LHCN-M2 (cell line): ENCODE measurements around the gene TMEM88. TPM values are rescaled to one million over a fixed set of nuclear protein-coding genes. Genes with fewer than 3 reads are reported as not detected.

ENCODE experiments used
- DNase-seq: peaks from one replicate; pipeline ENCODE4 v3.0.0-alpha.2; 2012; ENCODE audit warnings: low read depth
- polyA plus RNA-seq: library from polyadenylated mRNA; unstranded; fragments of >200 nt; gene quantifications from one replicate; pipeline ENCODE4 v1.2.1, GENCODE V29; 2012; ENCODE audit warnings: missing spikeins
- total RNA-seq: library from RNA; depleted of rRNA; stranded (reverse); fragments of >200 nt; gene quantifications from 2 replicates; pipeline ENCODE4 v1.2.3, GENCODE V29; 2014; rRNA removed

TMEM88 gene, protein sequence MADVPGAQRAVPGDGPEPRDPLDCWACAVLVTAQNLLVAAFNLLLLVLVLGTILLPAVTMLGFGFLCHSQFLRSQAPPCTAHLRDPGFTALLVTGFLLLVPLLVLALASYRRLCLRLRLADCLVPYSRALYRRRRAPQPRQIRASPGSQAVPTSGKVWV
- total RNA-seq: 1.1 TPM in 1 of 2 replicates, not detected in the other
- polyA plus RNA-seq: 0.24 TPM

DNA sequence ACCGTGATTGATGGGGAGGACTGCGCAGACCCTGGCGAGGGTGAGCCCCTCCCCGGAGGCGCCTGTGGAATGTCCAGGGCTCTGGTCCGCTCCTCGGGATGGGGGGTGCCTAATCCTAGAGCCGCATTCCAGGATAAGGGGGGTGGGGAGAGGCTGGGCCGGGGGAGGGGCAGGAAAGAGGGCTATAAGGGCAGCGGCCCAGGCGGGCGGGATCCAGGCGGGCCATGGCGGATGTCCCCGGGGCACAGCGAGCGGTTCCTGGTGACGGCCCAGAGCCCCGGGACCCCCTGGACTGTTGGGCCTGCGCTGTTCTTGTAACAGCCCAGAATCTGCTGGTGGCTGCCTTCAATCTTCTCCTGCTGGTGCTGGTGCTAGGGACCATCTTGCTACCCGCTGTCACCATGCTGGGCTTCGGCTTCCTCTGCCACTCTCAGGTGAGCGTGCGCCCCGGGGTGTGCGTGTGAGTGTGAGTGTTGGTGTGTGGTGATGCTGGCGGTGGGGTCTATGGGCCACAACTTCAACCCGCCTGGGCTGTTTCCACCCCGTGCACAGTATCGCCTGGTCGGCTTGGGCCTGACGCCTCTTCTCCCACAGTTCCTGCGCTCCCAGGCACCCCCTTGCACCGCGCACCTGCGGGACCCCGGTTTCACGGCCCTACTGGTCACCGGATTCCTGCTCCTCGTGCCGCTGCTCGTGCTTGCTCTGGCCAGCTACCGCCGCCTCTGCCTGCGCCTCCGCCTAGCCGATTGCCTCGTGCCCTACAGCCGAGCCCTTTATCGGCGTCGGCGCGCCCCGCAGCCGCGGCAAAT, at the start of gene TMEM88:
TMEM88 (plus strand) TSS at position 216 of the 809 bp plus-strand sequence; CDS start at position 225, 9 bp downstream.
- no peak for DNase-seq

DNA sequence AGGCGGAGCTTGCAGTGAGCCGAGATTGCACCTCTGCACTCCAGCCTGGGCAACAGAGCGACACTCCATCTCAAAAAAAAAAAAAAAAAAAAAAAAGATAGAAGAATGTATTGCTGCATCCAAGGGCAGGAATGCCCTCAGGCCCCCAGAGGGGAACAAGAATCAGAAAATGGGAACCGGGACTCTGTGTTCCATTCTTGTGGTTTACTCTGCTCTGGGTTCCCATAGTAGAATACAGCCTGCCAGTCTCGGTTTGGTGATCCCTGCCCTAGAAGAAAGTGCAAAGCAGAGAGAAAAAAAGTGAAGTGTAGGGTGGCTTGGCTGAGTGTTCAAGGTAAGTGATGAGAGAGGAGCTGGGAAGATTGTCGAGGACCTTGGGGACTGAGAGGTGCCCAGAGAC, 48.3 kb upstream of the TMEM88 start:
- no peak for DNase-seq

DNA sequence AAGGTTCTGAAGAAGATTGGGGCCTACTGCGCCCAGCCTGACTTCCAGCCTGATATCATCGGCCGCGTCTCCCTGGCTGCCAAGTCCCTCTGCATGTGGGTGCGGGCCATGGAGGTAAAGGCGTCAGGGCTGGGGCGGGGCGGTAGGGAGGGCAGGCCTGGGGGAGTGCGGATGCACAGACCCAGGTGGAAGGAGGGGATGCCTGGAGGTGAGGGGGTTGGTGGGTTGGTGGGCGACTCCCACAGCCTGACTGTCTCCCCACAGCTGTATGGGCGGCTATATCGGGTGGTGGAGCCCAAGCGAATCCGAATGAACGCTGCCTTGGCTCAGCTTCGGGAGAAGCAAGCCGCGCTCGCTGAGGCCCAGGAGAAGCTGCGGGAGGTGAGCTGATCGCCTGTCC, 47.7 kb upstream of the TMEM88 start:
- DNase-seq: no peak

DNA sequence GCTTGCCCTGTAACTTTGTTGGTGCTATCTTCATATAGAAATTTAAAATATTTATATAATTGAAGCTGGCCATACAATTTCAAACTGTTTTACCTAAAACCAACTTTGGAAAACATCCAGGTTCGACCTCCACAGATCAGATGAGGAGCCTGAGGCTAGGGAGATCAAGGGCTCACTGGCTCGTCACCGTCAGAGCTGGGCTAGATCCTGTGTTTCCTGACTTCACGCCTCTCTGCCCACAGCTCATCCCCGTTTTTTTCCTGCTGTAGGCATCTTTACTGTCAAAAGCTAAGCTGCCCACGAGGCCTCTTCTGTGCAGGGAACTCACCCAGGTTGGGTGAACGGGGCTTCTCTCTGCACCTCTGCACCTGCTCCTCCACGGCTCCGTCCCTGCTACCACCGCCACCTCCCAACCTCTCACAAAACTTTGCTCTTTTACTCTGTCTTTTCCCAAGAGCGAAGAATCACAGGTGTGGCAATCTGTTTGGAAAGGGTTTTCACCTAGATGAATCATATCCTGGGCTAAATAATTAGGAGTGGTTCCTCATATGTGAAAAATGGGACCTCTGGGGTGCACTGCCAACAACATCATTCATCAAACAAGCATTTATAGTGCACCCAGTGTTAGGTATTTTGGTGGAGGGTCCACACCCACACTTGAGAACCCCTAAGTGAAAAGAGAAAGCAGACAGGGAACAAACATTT, 45.6 kb upstream of the TMEM88 start:
- no peak for DNase-seq

DNA sequence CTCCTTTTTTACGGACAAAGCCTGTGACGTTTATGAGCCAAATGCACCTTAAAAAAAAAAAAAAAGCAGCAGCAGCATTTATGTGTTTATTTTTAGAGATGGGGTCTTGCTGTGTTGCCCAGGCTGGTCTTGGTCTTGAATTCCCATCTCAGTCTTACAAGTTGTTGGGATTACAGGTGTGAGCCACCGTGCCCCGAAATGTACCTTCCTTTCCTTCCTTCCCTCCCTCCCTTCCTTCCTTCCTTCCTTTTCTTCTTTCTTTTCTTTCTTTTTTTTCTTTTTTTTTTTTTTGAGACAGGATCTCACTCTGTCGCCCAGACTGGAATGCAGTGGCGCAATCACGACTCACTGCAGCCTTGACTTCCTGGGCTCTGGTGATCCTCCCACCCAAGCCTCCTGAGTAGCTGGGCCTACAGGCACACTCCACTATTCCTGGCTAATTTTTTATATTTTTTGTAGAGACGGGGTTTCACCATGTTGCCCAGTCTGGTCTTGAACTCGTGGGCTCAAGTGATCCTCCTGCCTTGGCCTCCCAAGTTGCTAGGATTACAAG, 45.0 kb upstream of the TMEM88 start:
- peak; percentile 7 for DNase-seq

DNA sequence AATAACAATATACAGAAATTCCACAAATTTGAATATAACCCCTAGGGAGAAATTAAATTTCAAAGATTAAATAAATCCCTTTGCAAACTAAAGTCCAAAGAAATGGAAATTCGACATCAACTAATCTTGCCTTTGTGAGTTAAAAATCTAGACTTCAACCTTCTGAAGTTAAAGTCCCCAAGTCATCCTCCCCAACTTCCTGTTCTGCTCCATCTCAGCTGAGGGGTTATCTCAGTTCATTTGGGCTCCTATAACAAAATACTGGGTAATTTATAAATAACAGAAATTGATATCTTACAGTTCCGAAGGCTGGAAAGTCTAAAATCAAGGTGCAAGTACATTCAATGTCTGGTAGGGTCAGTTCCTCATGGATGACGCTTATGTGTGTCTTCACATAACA, 43.6 kb upstream of the TMEM88 start:
- no peak for DNase-seq

DNA sequence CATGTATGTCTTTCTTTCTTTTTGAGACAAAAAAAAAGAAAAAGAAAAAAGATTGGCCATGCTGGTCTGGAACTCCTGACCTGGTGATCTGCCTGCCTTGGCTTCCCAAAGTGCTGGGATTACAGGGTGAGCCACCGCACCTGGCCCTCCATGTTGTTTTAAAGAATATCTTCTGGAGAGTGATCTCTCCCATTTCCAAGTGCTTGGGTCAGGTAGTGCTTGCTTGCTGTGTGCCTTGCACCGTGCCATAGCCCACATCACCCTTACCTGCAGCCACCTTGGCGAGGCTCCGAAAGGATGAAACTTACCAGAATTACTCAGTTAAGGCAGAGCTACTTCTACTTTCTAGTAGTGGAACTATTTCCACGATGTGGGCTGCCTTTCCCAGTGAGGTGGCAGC, 39.9 kb upstream of the TMEM88 start:
- DNase-seq: no peak

DNA sequence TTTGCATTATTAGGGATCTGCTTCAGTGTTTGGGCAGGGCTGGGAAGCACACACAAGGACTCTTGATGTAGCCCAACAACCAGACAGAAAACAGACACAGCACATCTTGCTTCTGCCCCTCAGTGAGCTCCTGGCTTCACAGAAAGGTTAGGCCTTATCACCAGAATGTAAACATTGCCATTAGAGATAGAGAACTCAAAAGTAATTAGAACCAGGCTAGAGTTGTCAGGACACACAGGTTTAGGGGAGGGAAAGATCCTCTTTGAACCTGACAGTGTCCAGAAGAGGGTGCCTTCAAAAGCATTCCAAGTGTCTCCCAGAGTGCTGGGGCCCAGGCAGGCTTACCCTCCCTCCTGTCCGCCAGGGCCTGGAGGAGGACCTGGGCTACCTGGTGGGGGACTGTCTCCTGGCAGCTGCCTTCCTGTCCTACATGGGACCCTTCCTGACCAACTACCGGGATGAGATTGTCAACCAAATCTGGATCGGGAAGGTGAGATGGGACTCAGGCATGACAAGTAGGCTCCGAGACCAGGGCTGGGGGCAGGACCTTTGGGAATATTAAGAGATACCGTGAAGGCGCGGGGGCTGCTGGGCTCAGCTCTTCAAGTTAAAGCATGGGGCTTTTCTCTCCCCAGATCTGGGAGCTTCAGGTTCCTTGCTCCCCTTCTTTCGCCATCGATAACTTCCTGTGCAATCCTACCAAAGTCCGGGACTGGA, 37.8 kb upstream of the TMEM88 start:
- no peak for DNase-seq

DNA sequence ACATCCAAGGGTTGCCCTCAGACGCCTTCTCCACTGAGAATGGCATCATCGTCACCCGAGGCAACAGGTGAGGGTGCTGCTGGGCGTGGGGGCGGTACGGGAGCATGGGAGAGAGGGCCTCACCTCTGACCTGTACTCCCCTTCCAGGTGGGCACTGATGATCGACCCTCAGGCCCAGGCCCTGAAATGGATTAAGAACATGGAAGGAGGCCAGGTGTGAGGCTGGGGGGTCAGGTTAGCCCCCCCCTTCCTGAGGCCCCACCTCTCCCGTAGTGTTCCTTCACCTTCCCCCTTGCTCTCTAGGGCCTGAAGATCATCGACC, 37.3 kb upstream of the TMEM88 start:
- no peak for DNase-seq

DNA sequence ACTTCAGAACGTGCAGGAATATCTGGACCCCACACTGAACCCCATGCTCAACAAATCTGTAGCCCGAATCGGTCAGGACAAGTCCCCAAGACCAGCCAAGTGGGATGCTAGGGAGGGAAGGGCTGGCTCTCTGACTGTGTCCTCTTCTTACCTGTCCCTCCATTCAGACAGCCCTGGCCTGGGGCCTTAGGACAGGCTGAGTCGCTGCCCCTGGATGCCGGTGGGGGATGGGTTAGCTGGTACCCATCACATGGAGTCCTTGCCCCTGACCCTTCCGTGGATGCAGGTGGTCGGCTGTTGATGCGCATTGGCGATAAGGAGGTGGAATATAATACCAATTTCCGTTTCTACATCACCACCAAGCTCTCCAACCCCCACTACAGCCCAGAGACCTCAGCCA, 36.8 kb upstream of the TMEM88 start:
- DNase-seq: no peak

DNA sequence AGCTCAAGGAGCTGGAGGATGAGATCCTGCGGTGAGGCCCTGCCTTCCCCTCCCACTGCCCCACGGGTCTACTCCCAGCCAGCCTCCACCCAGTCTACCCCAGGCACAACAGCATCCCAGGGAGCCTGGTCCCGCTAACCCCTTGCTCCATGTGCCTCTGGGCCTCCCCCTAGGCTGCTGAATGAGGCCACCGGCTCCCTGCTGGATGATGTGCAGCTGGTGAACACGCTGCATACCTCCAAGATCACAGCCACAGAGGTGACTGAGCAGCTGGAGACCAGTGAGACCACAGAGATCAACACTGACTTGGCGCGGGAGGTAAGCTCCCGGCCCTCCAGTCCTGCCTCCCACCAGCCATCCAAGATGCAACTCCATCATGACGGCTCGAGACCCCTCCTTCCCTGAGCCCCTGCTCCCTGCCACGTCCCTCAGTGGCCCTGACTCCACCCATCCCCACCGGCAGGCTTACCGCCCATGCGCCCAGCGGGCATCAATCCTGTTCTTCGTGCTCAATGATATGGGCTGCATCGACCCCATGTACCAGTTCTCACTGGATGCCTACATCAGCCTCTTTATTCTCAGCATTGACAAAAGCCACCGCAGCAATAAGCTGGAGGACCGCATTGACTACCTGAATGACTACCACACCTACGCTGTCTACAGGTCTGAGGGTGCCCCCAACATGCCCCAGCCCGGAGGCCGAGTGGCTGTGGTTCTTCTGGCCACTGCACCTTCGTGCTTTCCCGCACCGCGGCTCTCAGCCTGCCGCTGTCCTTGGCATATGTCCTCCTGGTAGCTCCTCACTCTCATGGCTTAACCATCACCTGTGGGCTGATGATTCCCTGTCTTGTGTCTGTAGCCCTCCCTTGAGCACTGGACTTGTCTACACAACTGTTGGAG, 35.9 kb upstream of the TMEM88 start:
- no peak for DNase-seq

DNA sequence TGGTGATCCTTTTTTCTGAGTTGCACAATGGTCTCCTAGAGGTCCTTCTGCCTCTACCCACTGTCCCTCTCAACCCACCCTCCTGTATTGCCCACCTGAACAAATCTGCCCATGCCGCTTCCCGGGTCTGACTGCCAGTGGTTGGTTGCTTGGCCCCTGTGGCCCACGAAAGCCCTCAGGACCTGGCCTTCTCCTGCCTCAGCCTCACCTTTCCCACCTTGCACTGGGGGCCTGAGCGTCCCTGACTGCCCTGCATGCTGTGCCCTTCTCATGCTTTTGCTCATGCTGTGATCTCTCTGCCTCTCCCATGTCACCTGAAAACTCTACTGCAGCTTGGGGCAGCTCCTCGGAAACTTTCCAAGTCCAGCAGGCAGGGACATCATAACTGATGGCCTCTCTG, 34.6 kb upstream of the TMEM88 start:
- no peak for DNase-seq

DNA sequence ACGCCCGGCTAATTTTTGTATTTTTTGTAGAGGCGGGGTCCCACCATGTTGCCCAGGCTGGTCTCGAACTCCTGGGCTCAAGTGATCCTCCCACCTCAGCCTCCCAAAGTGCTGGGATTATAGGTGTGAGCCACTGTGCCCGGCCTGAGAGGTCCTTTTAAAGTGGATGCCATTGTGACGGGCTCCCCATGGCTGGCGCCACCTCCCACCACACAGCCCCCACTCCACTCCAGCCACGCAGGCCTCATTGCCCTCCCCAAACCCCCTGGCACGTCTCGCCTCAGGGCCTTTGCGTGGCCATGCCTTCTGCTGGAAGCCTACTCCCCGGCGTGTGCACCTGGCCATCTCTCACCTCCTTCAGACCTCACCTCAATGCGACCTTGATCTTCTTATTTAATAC, 32.7 kb upstream of the TMEM88 start:
- DNase-seq: no peak

DNA sequence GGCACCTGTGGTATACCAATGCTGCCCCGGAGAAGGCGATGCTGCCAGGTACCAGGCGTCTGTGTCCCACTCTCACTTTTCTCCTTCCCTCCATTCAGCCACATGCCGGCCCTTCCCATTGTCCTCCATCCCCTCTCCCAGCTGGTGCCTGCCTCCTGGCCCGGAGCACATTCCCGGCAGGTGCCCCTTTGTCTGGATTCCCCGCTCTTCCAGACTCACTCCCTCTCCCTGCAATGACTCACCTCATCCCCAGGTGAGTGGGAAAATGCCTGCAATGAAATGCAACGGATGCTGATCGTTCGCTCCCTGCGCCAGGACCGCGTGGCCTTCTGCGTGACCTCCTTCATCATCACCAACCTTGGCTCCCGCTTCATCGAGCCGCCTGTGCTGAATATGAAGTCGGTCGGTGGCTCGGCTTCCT, 31.3 kb upstream of the TMEM88 start:
- DNase-seq: no peak

DNA sequence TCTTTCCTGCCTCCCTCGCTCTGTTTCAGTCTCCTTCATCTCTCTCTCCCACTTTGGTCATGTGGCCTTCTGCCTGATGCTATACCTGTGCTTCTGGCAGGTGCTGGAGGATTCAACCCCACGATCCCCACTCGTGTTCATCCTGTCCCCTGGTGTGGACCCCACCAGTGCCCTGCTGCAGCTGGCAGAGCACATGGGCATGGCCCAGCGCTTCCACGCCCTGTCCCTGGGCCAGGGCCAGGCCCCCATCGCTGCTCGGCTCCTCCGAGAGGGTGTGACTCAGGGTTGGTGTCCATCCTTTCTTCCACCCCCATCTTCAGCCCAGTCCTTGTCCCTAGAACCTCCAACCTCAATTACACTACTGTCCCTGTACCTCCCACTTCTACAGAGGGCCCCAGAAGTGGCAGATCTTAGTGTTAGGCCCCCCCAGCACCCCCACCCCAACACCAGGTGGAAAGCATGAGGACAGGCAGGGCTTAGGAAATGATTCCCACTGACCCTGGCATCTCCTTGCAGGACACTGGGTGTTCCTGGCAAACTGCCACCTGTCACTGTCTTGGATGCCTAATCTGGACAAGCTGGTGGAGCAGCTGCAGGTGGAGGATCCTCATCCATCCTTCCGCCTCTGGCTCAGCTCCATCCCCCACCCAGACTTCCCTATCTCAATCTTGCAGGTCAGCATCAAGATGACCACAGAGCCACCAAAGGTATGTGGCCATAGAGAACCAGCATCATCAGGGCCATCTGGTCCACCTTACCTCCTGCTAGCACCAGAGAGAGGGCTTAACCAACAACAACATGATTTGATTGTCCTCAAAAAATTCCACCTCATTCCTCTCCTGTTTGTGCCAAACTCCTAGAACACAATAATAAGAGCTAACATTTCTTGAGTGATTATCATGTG, 30.6 kb upstream of the TMEM88 start:
- DNase-seq: no peak

DNA sequence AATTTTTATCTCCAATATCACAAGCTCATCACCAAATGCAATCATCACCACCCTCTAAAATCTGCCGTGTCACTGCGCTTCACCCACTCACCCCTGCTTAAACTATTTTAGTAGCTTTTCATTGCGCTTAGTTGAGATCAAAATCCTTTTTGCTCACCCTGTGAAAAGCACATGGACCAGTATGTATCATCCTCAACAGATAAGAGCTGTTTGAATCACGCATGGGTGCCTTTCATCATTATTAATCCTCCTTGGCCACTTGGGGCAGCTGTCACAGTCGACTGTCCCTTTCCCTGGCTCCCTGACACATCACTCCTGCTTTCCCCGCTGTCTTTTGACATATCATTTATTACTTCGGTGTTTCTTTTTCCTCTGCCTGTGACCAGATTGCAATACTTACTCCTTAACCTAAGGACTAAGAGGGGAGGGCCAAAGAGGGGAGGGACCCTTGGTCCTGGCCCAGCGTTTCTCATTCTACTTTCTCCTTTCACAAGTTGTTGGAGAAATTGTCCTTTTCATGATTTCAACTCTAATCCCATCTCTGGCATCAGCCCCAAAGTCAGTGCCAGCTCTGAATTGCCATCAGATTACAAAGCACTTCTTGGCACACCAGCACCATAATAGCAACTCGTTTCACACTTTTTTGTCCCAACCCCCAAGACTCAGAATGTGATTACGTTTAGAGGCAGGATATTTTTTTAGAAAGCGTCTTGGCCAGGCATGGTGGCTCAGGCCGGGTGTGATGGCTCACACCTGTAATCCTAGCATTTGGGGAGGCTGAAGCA, 29.5 kb upstream of the TMEM88 start:
- peak; percentile 27 for DNase-seq

DNA sequence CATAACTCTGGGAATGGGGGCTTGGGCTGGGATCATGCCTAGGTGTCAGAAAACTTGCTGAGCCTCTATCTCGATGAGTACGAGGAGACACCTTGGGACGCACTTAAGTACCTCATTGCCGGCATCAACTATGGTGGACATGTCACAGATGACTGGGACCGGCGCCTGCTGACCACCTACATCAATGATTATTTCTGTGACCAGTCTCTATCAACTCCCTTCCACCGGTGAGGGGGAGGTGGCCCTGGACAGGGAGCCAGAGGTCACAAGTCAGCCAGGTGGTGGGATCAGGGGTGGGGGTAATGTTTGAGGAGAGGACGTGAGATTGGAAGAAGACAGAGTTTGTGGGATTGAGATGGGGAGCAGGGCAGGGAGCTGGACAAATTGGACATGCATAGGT, 24.2 kb upstream of the TMEM88 start:
- no peak for DNase-seq

DNA sequence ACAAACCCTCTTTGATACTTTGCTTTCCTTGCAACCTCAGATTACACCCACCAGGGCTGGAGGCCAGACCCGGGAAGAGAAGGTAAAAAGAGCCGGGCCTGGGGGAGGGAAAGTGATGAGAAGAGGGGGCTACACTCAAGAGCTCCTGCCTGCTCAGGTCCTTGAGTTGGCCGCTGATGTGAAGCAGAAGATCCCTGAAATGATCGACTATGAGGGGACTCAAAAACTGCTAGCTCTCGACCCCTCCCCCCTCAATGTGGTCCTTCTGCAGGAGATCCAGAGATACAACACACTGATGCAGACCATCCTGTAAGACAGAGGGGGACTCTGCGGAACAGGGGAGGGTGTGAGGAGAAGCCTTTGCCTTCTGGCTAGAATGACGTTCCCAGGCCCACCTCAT, 23.6 kb upstream of the TMEM88 start:
- DNase-seq: no peak

DNA sequence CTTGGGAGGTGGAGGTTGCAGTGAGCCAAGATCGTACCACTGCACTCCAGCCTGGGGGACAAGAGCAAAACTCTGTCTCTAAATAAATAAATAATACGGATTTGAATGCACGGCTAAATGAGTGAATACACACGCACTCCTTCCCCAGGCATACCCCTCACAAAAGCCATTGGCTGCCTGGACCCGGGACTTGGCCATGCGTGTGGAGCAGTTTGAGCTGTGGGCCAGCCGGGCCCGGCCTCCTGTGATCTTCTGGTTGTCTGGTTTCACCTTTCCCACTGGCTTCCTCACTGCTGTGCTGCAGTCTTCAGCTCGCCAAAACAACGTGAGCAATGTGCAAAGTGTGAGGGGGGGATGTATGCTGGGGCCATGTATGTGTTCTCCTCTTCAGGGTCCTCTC, 22.4 kb upstream of the TMEM88 start:
- no peak for DNase-seq
